Spleen (tissue), 11 donors: ENCODE results near the gene PRKCE. TPM values are rescaled to one million over a fixed set of nuclear protein-coding genes. Genes with fewer than 3 reads are reported as not detected.

Experiments used
- DNase-seq: peaks from one replicate; pipeline ENCODE4 v3.0.0-alpha.2; 2020
- H3K27ac ChIP-seq, 8 donors: fragments of 200-600 bp; sonication (generic) in 7 of 8; 1 replicate in 4 of 8; 2 replicates in 4 of 8; pipeline versions ENCODE4 v1.5.0 to v1.8.0; 2016 to 2021; ENCODE audit warnings: inconsistent platforms in 4 of 8, mild to moderate bottlenecking in 4 of 8, moderate library complexity in 1 of 8
- H3K27me3 ChIP-seq, 7 donors: fragments of 200-600 bp; sonication (generic) in 6 of 7; replicated peaks in 1 of 7; 1 replicate in 4 of 7; 2 replicates in 3 of 7; pipeline versions ENCODE4 v1.5.0 to v1.8.0; 2016 to 2021; ENCODE audit warnings: inconsistent platforms in 3 of 7, mild to moderate bottlenecking in 1 of 7
- H3K36me3 ChIP-seq, 6 donors: fragments of 200-600 bp; sonication (generic) in 5 of 6; 1 replicate in 4 of 6; 2 replicates in 2 of 6; pipeline versions ENCODE4 v1.5.0 to v1.8.0; 2016 to 2021; ENCODE audit warnings: inconsistent platforms in 2 of 6
- H3K4me1 ChIP-seq, 6 donors: fragments of 200-600 bp; sonication (generic) in 5 of 6; 1 replicate in 3 of 6; 2 replicates in 3 of 6; pipeline versions ENCODE4 v1.5.0 to v1.8.0; 2016 to 2021; ENCODE audit warnings: inconsistent platforms in 3 of 6
- H3K4me3 ChIP-seq, 8 donors: fragments of 200-600 bp; sonication (generic) in 7 of 8; 1 replicate in 4 of 8; 2 replicates in 4 of 8; pipeline versions ENCODE4 v1.5.0 to v1.8.0; 2016 to 2021; ENCODE audit warnings: inconsistent platforms in 4 of 8, mild to moderate bottlenecking in 4 of 8, moderate library complexity in 2 of 8
- H3K9me3 ChIP-seq, 8 donors: fragments of 200-600 bp; sonication (generic) in 7 of 8; 1 replicate in 4 of 8; 2 replicates in 4 of 8; pipeline versions ENCODE4 v1.5.0 to v1.8.0; 2016 to 2021; ENCODE audit warnings: inconsistent platforms in 4 of 8
- CTCF ChIP-seq, 11 experiments: fragments of 200-600 bp in 7 of 11; fragments of 450-650 bp in 4 of 11; sonication (generic) in 4 of 11; IDR thresholded peaks in 8 of 11; conservative IDR thresholded peaks in 3 of 11; 1 replicate in 7 of 11; 2 replicates in 4 of 11; pipeline versions ENCODE4 v1.4.0 to v1.8.0; 2016 to 2021; ENCODE audit warnings: antibody characterized with exemption in 11 of 11, inconsistent platforms in 4 of 11, mild to moderate bottlenecking in 1 of 11
- POLR2A ChIP-seq, 3 donors: fragments of 450-650 bp; IDR thresholded peaks; one replicate each; pipeline ENCODE4 v1.5.1; 2017; ENCODE audit warnings: antibody characterized with exemption in 3 of 3, mild to moderate bottlenecking in 1 of 3
- POLR2AphosphoS5 ChIP-seq, 3 donors: sonication (generic); formaldehyde crosslinking; IDR thresholded peaks; one replicate each; pipeline ENCODE4 v1.5.1; 2017; ENCODE audit warnings: antibody characterized with exemption in 3 of 3
- WGBS, 5 donors: extraction: QIAGEN DNeasy Blood & Tissue Kit in 3 of 5; methylation state at CpG; one replicate each; pipeline versions ENCODE4 v1.1.5 to v1.1.7; 2013 to 2018; 5-methylcytosine and 5-hydroxymethylcytosine counted together
- intact Hi-C: fragments of 100-400 bp; cut with DNase I; formaldehyde crosslinking; loops from one replicate; pipeline ENCODE4 v1.15.0; 2023; ENCODE audit warnings: low total_unique reads
- polyA plus RNA-seq, 3 donors: library from polyadenylated mRNA; stranded (reverse); fragments of 200-250 nt; gene quantifications; one replicate each; pipeline ENCODE4 v1.2.1, GENCODE V29; 2013
- total RNA-seq, 7 donors: library from RNA; depleted of rRNA in 3 of 7; stranded (reverse); fragments of >200 nt in 3 of 7; fragmentation: NEBNext Ultra II Directional in 4 of 7; extraction: Animal tissue kit (Norgen Biotek cat#: 25700) in 4 of 7; gene quantifications; one replicate each; pipeline versions ENCODE4 v1.1.0 to v1.2.1, GENCODE V29; 2016 to 2021
- donor health status: healthy with polysubstance abuse.
- donor health status: DM: no; HTN: no; CAD: no; lungs with moderate emphysema.
- donor health status: DM: no; HTN: no; CAD: no.
- donor health status: Bipolar disorder and iron deficiency.
- donor health status: healthy.
- donor health status: DM: no; HTN: no; CAD: no.
- donor health status: DM: yes; HTN: yes; CAD: no.

The PRKCE gene
- total and polyA plus RNA-seq, 10 donors, result 2.5 to 43.6 (median 18.8) TPM

- H3K27me3 ChIP-seq, result no peaks in the 10 kb centered on the region
- peaks cover 12 to 53% (median 26%) of the 10 kb centered on the region in 6 donors for H3K4me1 ChIP-seq
- no peaks in the 10 kb centered on the region for H3K9me3 ChIP-seq
- no peak overlapping the region for H3K27ac ChIP-seq
- no peaks in the 10 kb centered on the region for H3K36me3 ChIP-seq
- TF ChIP-seq POLR2AphosphoS5 (IDR thresholded peaks at IDR 0.05) (no peak), CTCF (IDR thresholded peaks at IDR 0.05 in 8 of 11, conservative IDR thresholded peaks at IDR 0.05 in 3 of 11) (no peak), POLR2A (IDR thresholded peaks at IDR 0.05) (no peak)
- intact Hi-C loops, result no loop called here
- WGBS, 5 donors, result 72 to 96% (median 78%) methylated on average over 1 of the region's 1 CpG
- no peak overlapping the region for H3K4me3 ChIP-seq
- DNase-seq, result no peak
These were observed 69.7 kb downstream of the PRKCE start for GRCh38 chr2:45721150-45721549.

GRCh38 chr2:45722477-45722876 lies 71.0 kb downstream of the PRKCE start:
- 93 to 98% (median 95%) methylated on average over 5 of the region's 5 CpGs for WGBS, 5 donors
- TF ChIP-seq POLR2A (IDR thresholded peaks at IDR 0.05), result no peak
- TF ChIP-seq CTCF (IDR thresholded peaks at IDR 0.05 in 8 of 11, conservative IDR thresholded peaks at IDR 0.05 in 3 of 11), result no peak
- TF ChIP-seq POLR2AphosphoS5 (IDR thresholded peaks at IDR 0.05), result no peak
- Histone ChIP-seq H3K4me3 (no peak overlapping the region), H3K36me3 (no peaks in the 10 kb centered on the region), H3K27me3 (no peaks in the 10 kb centered on the region), H3K9me3 (no peaks in the 10 kb centered on the region), H3K4me1 (peaks cover 15 to 67% (median 37%) of the 10 kb centered on the region in 6 donors), H3K27ac (peak overlapping the region in 4 of 8 donors; percentile 76 to 89 (median 77))
- DNase-seq, result no peak
- intact Hi-C loops, result no loop called here

- Histone ChIP-seq H3K27me3 (no peaks in the 10 kb centered on the region), H3K4me1 (peaks cover 15 to 80% (median 45%) of the 10 kb centered on the region in 6 donors), H3K36me3 (no peaks in the 10 kb centered on the region), H3K9me3 (no peaks in the 10 kb centered on the region), H3K27ac (peak overlapping the region; percentile 11 to 89 (median 70)), H3K4me3 (no peak overlapping the region)
- 80 to 89% (median 86%) methylated on average over 2 of the region's 2 CpGs for WGBS, 5 donors
- intact Hi-C loops, result no loop called here
- no peak for DNase-seq
- TF ChIP-seq POLR2AphosphoS5 (IDR thresholded peaks at IDR 0.05), result no peak
- no peak for TF ChIP-seq POLR2A (IDR thresholded peaks at IDR 0.05)
- no peak for TF ChIP-seq CTCF (IDR thresholded peaks at IDR 0.05 in 8 of 11, conservative IDR thresholded peaks at IDR 0.05 in 3 of 11)
These were observed 72.4 kb downstream of the PRKCE start for GRCh38 chr2:45723857-45724256.

GRCh38 chr2:45724335-45724734 lies 72.9 kb downstream of the PRKCE start:
- whole genome bisulfite sequencing, 5 donors, result 9 to 33% (median 23%) methylated on average over 2 of the region's 2 CpGs
- H3K36me3 ChIP-seq, result no peaks in the 10 kb centered on the region

More at GRCh38 chr2:45724335-45724734, 72.9 kb downstream of the PRKCE start:
- Histone ChIP-seq H3K27me3 (no peaks in the 10 kb centered on the region), H3K4me1 (peaks cover 15 to 85% (median 47%) of the 10 kb centered on the region in 6 donors), H3K4me3 (no peak overlapping the region), H3K9me3 (no peaks in the 10 kb centered on the region), H3K27ac (peak overlapping the region; percentile 11 to 89 (median 70))
- intact Hi-C loops, result no loop called here
- TF ChIP-seq CTCF (IDR thresholded peaks at IDR 0.05 in 8 of 11, conservative IDR thresholded peaks at IDR 0.05 in 3 of 11) (no peak), POLR2A (IDR thresholded peaks at IDR 0.05) (peak in 1 of 3 donors; percentile 6), POLR2AphosphoS5 (IDR thresholded peaks at IDR 0.05) (peak in 1 of 3 donors; percentile 13)
- DNase-seq, result no peak
